Iris pigment epithelial cell (primary cell): ENCODE results near the gene DOCK2.
A peak's percentile ranks its signal among the peaks of the same experiment; 100 is the strongest.
"Not testable (repeated sequence)": the region's sequence is repeated elsewhere in the genome, so short reads cannot be mapped to it uniquely, and the experiment has no call there.

ENCODE experiments used
- DNase-seq: peaks from one replicate; pipeline ENCODE4 v3.0.0-alpha.2; 2011; ENCODE audit warnings: low read depth

Gene DOCK2

GRCh38 chr5:169637085-169637548 lies at the start of gene DOCK2:
Gene DOCK2, plus strand, starts transcription at chr5:169637275. Its CDS starts 52 bp downstream, at chr5:169637327.
- no peak for DNase-seq

- DNase-seq = no peak
Measured at GRCh38 chr5:169590602-169591001, 46.5 kb upstream of the DOCK2 start.

DNA sequence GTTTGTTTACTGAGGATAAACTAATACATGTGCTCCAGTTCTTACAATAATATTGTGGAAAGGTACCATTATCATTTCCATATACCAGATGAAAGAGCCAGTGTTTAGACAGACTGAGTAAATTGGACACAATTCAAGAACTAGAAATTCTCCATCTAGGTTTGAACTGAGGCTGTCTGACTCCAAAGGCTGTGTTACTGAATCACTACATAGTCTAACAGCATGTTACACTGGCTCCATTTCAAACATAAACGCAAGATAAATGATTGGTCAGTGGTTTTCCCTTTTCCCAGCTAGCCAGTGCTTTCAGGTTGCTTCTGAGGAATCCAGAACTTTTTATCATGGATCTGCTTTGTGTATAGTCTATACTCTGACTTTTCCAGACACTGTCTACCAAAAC lies 45.4 kb upstream of the DOCK2 start:
- DNase-seq = peak; percentile 61

DNA sequence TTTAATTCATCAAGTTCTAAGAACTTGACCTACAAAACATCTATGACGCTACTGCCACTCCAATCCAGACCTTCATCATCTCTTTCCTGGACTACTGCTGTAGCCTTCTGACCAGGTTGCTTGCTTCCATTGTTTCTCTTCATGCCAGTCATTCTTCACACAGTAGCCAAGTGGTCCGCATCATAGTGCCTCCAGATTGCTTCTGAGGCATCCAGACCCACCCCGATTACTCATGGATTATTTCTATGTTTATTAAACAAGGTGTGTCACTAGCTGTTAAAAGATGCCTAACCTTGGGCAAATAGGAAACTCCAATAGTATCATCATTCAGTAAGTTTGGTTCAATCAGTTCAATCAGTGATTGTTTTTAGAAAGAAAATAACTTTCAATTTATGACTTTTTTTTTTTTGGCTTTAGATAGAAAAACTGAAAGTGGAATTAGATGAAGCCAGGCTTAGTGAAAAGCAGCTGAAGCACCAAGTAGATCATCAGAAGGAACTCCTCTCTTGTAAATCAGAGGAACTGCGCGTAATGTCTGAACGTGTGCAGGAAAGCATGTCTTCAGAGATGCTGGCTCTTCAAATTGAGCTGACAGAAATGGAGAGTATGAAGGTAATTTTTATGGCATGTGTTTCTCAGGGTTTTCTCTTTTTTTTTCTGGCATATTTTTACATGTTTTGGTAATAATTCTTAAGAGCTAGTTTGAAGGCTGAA lies 44.0 kb upstream of the DOCK2 start:
- DNase-seq = no peak

DNA sequence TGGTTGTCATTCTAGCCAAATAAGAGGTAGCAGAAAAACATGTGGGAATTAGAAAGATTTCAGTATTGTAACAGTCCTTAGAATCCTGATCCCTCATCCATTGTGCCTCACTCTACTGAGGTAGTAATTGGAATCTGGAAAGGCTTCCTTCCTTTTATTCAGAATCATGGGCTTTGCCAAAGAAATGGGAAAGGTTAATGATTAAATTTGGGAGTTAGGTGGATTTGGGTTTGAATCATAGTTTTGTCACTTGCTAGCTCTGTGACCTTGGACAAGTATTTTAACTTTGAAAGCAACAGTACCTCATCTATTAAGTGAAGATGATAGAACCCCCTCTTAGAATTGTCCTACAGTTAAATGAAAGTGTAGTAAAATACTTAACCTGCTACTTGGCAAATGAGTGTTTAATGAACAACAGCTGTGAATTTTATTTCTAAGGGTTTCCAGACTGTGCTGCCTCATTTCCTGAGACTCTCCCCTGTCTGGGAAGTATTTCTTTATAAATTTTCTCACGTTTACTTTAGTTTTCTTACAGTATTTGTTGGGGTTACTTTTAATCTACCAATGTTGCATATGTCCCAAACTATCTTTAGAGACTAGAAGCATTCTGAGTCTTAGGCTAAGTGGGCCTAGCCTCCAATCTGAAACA lies 41.8 kb upstream of the DOCK2 start:
- DNase-seq = no peak

- peak; percentile 16 for DNase-seq
Measured at GRCh38 chr5:169599451-169599850, 37.6 kb upstream of the DOCK2 start.

- DNase-seq = peak; percentile 44
Measured at GRCh38 chr5:169602535-169602934, 34.5 kb upstream of the DOCK2 start.

DNA sequence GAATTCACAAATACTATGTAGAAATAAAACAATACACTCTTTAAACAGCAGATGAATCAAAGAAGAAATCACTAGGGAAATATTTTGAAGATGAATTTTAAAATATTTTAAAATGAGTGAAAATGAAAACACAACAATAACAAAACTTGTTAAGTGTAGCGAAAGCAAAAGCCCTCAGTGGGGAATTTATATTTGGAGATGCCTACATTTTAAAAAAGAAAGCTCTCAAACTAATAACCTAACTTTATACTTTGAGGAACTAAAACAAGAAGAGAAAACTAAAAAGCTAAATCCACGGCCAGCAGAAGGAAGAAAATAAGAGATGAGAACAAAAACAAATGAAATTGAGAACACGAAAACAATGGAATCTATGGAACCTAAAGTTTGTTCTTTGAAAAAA lies 30.8 kb upstream of the DOCK2 start:
- no peak for DNase-seq

DNA sequence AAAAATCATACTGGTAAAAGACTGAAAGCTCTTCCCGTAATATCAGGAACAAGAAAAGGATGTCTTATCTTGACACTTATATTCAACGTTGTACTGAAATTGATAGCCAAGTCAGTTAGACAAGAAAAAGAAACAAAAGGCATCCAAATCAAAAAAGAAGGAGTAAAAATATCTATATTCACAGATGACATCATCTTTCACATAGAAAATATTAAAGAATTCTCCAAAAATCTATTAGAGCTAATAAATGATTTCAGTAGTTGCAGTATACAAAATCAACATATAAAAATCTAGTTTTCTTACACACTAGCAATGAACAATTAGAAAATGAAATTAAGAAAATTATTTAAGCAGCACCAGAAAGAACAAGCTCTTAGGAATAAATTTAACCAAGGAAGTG lies 29.2 kb upstream of the DOCK2 start:
- DNase-seq = no peak

GRCh38 chr5:169609716-169610115 lies 27.4 kb upstream of the DOCK2 start:
- no peak for DNase-seq

DNA sequence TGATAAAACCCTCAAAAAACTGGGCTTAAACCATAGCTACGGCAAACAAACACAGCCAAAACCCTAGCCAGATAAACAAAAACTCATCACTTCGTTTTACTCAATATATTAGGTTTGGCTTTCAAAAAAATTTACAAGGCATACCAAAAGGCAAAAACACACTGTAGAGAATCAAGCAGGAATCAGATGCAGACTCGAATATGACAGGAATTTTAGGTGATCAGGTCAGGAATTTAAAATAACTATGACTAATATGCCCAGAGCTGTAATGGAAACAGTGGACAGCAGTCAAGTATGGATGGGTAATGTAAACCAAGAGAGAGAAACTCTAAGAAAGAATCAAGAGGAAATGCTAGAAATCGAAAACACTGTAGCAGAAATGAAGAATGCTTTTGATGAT lies 26.5 kb upstream of the DOCK2 start:
- peak; percentile 43 for DNase-seq

GRCh38 chr5:169615561-169615960 lies 21.5 kb upstream of the DOCK2 start:
- DNase-seq = no peak

DNA sequence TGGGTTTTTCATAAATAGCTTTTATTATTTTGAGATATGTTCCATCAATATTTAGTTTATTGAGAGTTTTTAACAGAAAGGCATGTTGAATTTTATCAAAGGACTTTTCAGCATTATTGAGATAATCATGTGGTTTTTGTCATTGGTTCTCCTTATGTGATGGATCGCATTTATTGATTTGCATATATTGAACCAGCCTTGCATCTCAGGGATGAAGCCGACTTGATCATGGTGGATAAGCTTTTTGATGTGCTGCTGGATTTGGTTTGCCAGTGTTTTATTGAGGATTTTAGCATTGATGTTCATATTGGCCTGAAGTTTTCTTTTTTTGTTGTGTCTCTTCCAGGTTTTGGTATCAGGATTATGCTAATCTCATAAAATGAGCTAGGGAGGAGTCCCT lies 12.8 kb upstream of the DOCK2 start:
- not testable (repeated sequence) for DNase-seq

- DNase-seq = peak; percentile 92
Measured at GRCh38 chr5:169626779-169627178, 10.3 kb upstream of the DOCK2 start.

- DNase-seq = no peak
Measured at GRCh38 chr5:169627551-169627950, 9.5 kb upstream of the DOCK2 start.

DNA sequence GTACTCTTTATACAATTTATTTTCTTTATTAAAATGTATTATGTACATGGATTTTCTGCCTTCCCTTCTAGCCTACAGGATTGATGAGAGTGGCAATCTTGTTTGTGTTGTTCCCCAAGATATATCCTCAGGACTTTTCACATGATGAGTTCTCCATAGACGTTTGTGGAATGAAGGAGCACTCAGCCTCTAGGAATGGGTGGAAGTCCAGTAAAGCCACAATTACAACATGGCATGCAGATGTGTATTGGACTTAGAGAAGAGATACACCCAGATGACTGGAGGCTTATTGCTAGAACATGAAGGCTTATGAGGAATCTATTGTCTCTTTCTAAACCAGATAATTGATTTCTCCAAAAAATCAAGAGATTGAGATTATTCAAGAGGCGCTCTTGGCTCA lies 8.2 kb upstream of the DOCK2 start:
- peak; percentile 47 for DNase-seq

DNA sequence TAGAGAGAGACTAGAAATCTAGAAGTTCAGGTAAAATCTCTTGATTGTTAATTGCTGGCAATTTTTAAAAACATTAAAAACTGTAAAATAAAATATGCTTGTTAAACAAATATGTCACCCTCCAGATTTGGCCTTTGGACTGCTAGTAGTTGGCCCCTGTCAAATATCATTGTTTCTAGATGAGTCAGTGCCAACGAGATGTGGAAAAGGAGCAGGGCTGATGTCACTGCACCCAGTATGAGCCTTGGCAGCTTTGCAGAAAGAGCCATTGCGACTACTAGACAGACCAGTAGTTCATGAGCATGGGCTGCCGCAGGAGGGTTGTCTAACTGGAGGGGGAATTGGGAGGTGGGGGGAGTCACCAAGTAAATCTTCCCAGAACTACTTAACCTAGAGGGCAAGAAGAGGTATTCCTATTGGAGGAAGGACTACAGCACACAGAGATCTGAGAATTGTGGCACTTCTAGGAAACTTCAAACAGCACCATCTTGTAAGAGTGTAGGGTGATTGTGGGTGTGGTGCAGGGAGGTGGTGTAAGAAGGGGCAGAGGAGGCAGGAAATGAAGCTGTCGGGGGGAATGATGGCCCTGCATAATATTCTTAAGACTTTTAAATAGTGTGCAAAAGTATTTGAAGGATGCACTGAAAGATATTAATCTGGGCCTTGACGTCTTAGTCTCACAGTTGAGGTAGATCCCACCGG lies 7.1 kb upstream of the DOCK2 start:
- peak; percentile 76 for DNase-seq

GRCh38 chr5:169631360-169631759 lies 5.7 kb upstream of the DOCK2 start:
- DNase-seq = peak; percentile 58

DNA sequence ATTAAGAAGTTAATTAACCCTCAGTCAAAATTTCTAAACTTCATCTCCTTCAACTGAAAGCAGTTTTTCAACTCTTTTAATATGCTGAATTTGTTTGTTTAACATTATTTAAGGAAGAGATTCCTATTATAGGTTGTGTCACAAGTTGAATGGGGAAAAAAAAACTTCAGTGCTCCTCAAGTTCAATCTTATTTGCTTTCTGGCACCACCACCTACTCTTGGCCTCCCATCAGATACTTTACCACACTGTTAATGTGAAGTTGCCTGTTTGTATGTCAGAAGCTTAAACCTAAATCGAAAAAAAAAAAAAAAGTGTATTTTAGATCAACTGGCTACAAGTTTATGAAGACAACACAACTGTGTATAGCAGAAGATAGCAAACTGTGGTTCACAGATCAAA lies 4.1 kb upstream of the DOCK2 start:
- DNase-seq = no peak

DNA sequence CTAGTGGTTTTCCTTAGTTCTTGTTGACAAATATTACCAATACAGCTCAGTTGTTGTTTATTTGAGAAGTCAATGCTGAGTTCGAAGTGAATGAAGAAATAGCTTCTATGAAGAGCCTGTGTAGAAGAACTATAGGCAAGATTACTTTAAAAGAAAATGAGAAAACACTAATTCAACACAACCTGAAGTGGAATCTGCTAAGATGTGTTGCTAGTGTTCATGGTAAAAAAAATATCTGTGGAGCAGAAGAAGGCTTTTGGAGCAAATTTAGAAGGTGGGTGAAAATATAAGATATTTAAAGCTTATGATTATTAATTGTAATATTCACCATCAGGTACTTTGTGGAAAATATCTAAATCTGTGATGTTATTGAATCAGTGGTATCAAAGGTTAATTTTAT lies 2.5 kb upstream of the DOCK2 start:
- no peak for DNase-seq

- DNase-seq = no peak
Measured at GRCh38 chr5:169635936-169636335, 1.1 kb upstream of the DOCK2 start.

DNA sequence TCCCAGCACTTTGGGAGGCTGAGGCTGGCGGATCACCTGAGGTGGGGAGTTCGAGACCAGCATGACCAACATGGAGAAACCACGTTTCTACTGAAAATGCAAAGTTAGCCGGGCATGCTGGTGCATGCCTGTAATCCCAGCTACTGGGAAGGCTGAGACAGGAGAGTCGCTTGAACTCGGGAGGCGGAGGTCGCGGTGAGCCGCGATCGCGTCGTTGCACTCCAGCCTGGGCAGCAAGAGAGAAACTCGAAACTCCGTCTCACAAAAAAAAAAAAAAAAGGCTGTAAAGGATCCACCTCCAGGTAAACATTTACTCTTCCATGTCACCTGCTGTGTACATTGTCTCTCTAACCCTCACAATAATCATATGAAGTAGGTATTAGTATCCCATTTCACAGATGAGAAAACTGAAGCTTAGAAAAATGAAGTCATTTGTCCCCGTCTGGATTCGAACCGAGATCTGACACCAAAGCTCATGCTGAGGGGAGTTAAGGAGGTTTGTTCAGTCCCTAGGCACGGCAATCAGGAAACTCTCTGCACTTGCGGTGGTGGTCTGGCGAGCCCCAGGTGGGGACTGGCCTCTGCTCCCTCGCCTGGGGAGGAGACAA lies 494 bp upstream of the DOCK2 start:
- no peak for DNase-seq
